HCT116 (cell line): ENCODE results near the gene HERC6. TPM values are rescaled to one million over a fixed set of nuclear protein-coding genes. Genes with fewer than 3 reads are reported as not detected.
"Not testable (repeated sequence)": the region's sequence is repeated elsewhere in the genome, so short reads cannot be mapped to it uniquely, and the experiment has no call there.

Source experiments
- ATAC-seq: fragments of 200-7000 bp; cut with Tn5 transposase; 2 replicates; pipeline ENCODE4 v1.9.1; 2020; ENCODE audit warnings: mild to moderate bottlenecking, moderate library complexity
- BruUV-seq: library from RNA; stranded (reverse); fragments of 400-500 nt; replicated peaks from 2 replicates; lab custom pipeline; 2021; lab: Mats Ljungman, UMichigan
- CTCF ChIA-PET: fragments of 300-600 bp; sonication (Branson Sonifier 250); formaldehyde crosslinking; loops from one replicate; lab custom pipeline; 2021; ENCODE audit warnings: antibody characterized with exemption; lab: Charles Lee
- POLR2A ChIA-PET: fragments of 300-600, 350-600 bp; sonication (Branson Sonifier 250); formaldehyde crosslinking; loops from one replicate; lab custom pipeline; 2021; ENCODE audit warnings: antibody characterized with exemption; lab: Charles Lee
- RAD21 ChIA-PET, 2 experiments: fragments of 300-600 bp; sonication (Branson Sonifier 250); formaldehyde crosslinking; loops; one replicate each; lab custom pipeline; 2023; ENCODE audit warnings: low total read pairs in 2 of 2; ENCODE audit not compliant: uncharacterized antibody in 2 of 2, unreplicated experiment in 2 of 2, low non-redundant PET in 1 of 2; lab: Charles Lee
- DNase-seq: peaks from one replicate; pipeline ENCODE4 v3.0.0-alpha.2; 2010; ENCODE audit warnings: low read depth, low spot score
- H2AFZ ChIP-seq: fragments of 200-600 bp; shearing (Covaris generic), sonication (generic); 2 replicates; pipeline ENCODE4 v1.6.1; 2017; ENCODE audit warnings: low read depth, mixed run types, mixed read lengths, antibody characterized with exemption, low read length; ENCODE audit not compliant: poor library complexity, severe bottlenecking
- H3K27ac ChIP-seq: 2 replicates; pipeline ENCODE4 v1.5.1; 2012; ENCODE audit warnings: low read depth, low read length
- H3K27me3 ChIP-seq: fragments of 200-600 bp; sonication (generic); 2 replicates; pipeline ENCODE4 v1.6.1; 2016; ENCODE audit warnings: mixed run types, low read length, mixed read lengths; ENCODE audit not compliant: insufficient read depth
- H3K36me3 ChIP-seq, 2 experiments: fragments of 200-500 bp in 1 of 2; fragments of 200-600 bp in 1 of 2; sonication (Bioruptor generic) in 1 of 2; sonication (generic) in 1 of 2; 2 replicates each; pipeline versions ENCODE4 v1.5.1 to v1.6.1; 2014 to 2016; ENCODE audit warnings: low read length in 2 of 2, inconsistent platforms in 1 of 2, mixed read lengths in 1 of 2, mixed run types in 1 of 2; ENCODE audit not compliant: insufficient read depth in 2 of 2, control insufficient read depth in 1 of 2
- H3K4me1 ChIP-seq, 2 experiments: fragments of 200-600 bp in 1 of 2; sonication (generic) in 1 of 2; 2 replicates each; pipeline versions ENCODE4 v1.5.1 to v1.6.1; 2012 to 2017; ENCODE audit warnings: low read length in 2 of 2, inconsistent platforms in 1 of 2, mild to moderate bottlenecking in 1 of 2, mixed read lengths in 1 of 2, mixed run types in 1 of 2, moderate library complexity in 1 of 2; ENCODE audit not compliant: insufficient read depth in 2 of 2, control insufficient read depth in 1 of 2
- H3K4me2 ChIP-seq: fragments of 200-600 bp; sonication (generic); 2 replicates; pipeline ENCODE4 v1.6.1; 2017; ENCODE audit warnings: mixed run types, low read length, mixed read lengths
- H3K4me3 ChIP-seq, 2 experiments: fragments of 200-600 bp in 1 of 2; sonication (generic) in 1 of 2; replicated peaks in 1 of 2; 2 replicates each; pipeline ENCODE4 v1.5.1; 2011 to 2016; ENCODE audit warnings: low read length in 2 of 2, control low read depth in 1 of 2, low read depth in 1 of 2, mild to moderate bottlenecking in 1 of 2, mixed read lengths in 1 of 2, mixed run types in 1 of 2
- H3K79me2 ChIP-seq: fragments of 200-600 bp; sonication (generic); 2 replicates; pipeline ENCODE4 v1.6.1; 2017; ENCODE audit warnings: mild to moderate bottlenecking, mixed run types, low read length, moderate library complexity, mixed read lengths; ENCODE audit not compliant: insufficient read depth
- H3K9ac ChIP-seq: fragments of 200-600 bp; sonication (generic); 2 replicates; pipeline ENCODE4 v1.6.1; 2016; ENCODE audit warnings: low read length, mixed read lengths
- H3K9me2 ChIP-seq: fragments of 200-600 bp; sonication (generic), shearing (Covaris generic); 2 replicates; pipeline ENCODE4 v1.6.1; 2017; ENCODE audit warnings: mixed run types, mild to moderate bottlenecking, moderate library complexity; ENCODE audit not compliant: insufficient read depth
- H3K9me3 ChIP-seq, 2 experiments: fragments of 200-500 bp in 1 of 2; fragments of 200-600 bp in 1 of 2; sonication (Bioruptor generic) in 1 of 2; sonication (generic) in 1 of 2; 2 replicates each; pipeline ENCODE4 v1.6.1; 2014 to 2017; ENCODE audit warnings: low read length in 2 of 2, mixed read lengths in 2 of 2, inconsistent platforms in 1 of 2, low read depth in 1 of 2, mild to moderate bottlenecking in 1 of 2, mixed run types in 1 of 2, moderate library complexity in 1 of 2; ENCODE audit not compliant: control insufficient read depth in 1 of 2, insufficient read depth in 1 of 2
- H4K20me1 ChIP-seq: fragments of 200-600 bp; sonication (generic), shearing (Covaris generic); 2 replicates; pipeline ENCODE4 v1.6.1; 2017; ENCODE audit warnings: mixed run types, mild to moderate bottlenecking, moderate library complexity; ENCODE audit not compliant: insufficient read depth
- CBX3 ChIP-seq: IDR thresholded peaks from 2 replicates; pipeline ENCODE4 v1.6.1; 2012; ENCODE audit warnings: low read depth
- ELF1 ChIP-seq: IDR thresholded peaks from 2 replicates; pipeline ENCODE4 v1.6.1; 2012; ENCODE audit warnings: low read depth, borderline replicate concordance
- EZH2 ChIP-seq: fragments of 200-600 bp; sonication (generic); IDR thresholded peaks from 2 replicates; pipeline ENCODE4 v1.6.1; 2017; ENCODE audit warnings: antibody characterized with exemption, mixed run types
- FOSL1 ChIP-seq: IDR thresholded peaks from 2 replicates; pipeline ENCODE4 v1.6.1; 2012; ENCODE audit warnings: low read depth
- POLR2A ChIP-seq: IDR thresholded peaks from 2 replicates; pipeline ENCODE4 v1.7.0; 2011; ENCODE audit warnings: borderline replicate concordance; ENCODE audit not compliant: insufficient read depth, insufficient read length; ENCODE audit errors: extremely low read depth
- POLR2AphosphoS5 ChIP-seq: IDR thresholded peaks from 2 replicates; pipeline ENCODE4 v1.6.1; 2011; ENCODE audit warnings: mild to moderate bottlenecking, low read depth, low read length, moderate library complexity
- SIN3A ChIP-seq: IDR thresholded peaks from 2 replicates; pipeline ENCODE4 v1.6.1; 2012; ENCODE audit warnings: low read depth
- SP1 ChIP-seq: IDR thresholded peaks from 2 replicates; pipeline ENCODE4 v1.6.1; 2012; ENCODE audit warnings: low read depth
- SRF ChIP-seq: IDR thresholded peaks from 2 replicates; pipeline ENCODE4 v1.6.1; 2012; ENCODE audit warnings: low read depth
- YY1 ChIP-seq: IDR thresholded peaks from 2 replicates; pipeline ENCODE4 v1.6.1; 2011; ENCODE audit warnings: low read length, low read depth, moderate library complexity, mild to moderate bottlenecking; ENCODE audit not compliant: insufficient replicate concordance; ENCODE audit errors: extremely low read depth
- ZBTB33 ChIP-seq: IDR thresholded peaks from 2 replicates; pipeline ENCODE4 v1.6.1; 2011; ENCODE audit warnings: mild to moderate bottlenecking, low read length, moderate library complexity; ENCODE audit not compliant: insufficient replicate concordance; ENCODE audit errors: extremely low read depth
- ZFX ChIP-seq: fragments of 450-650 bp; IDR thresholded peaks from 2 replicates; pipeline ENCODE4 v1.6.1; 2017
- ZNF274 ChIP-seq: fragments of 200-500 bp; sonication (Bioruptor generic); IDR thresholded peaks from 2 replicates; pipeline ENCODE4 v1.6.1; 2014; ENCODE audit warnings: mild to moderate bottlenecking, low read depth, low read length, inconsistent platforms
- intact Hi-C: fragments of 100-400 bp; cut with micrococcal nuclease; formaldehyde crosslinking; loops from 2 replicates; pipeline ENCODE4 v1.10.0; 2022
- total RNA-seq: library from RNA; stranded (reverse); gene quantifications from one replicate; pipeline ENCODE4 v1.2.1, GENCODE V29; 2021; ENCODE audit not compliant: unreplicated experiment
- TF ChIP-seq, protein P1 (sequence below): IDR thresholded peaks from 2 replicates; pipeline ENCODE4 v1.6.1; 2012

HERC6 gene
- total RNA-seq, 1 experiment from 2014 or later: 4.9 TPM

- Histone ChIP-seq H3K4me1 (no peaks in the 10 kb centered on the region), H3K36me3 (no peaks in the 10 kb centered on the region), H3K27ac (no peak overlapping the region), H3K79me2 (no peaks in the 10 kb centered on the region), H4K20me1 (no peaks in the 10 kb centered on the region), H3K9ac (no peak overlapping the region), H3K9me3 (no peaks in the 10 kb centered on the region), H3K27me3 (no peaks in the 10 kb centered on the region), H2AFZ (no peak overlapping the region), H3K9me2 (no peaks in the 10 kb centered on the region), H3K4me2 (no peak overlapping the region), H3K4me3 (no peak overlapping the region)
- POLR2A ChIA-PET: interaction anchor here (1.0 kb wide), 1 partner anchor 10 kb away, joined by 3 read pairs; the partner anchor contains the start of gene HERC5
- intact Hi-C loops: no loop called here
- ATAC-seq (no peak), DNase-seq (no peak)
- RAD21 ChIA-PET: interaction anchor here in 1 of 2 experiments (1.0 kb wide), 1 partner anchor 68 kb away, joined by 3 read pairs; no protein-coding TSS in a partner anchor
- CTCF ChIA-PET: interaction anchor here (3.0 kb wide), 1 partner anchor 9 kb away, joined by 12 read pairs; the partner anchor contains the start of gene HERC5
- TF ChIP-seq ZNF274 (no peak), SIN3A (no peak), FOSL1 (no peak), SRF (no peak), POLR2A (no peak), SP1 (no peak), YY1 (no peak), ELF1 (no peak), CBX3 (no peak), ZFX (no peak), EZH2 (no peak), ZBTB33 (no peak), POLR2AphosphoS5 (no peak)
- TF ChIP-seq, protein P1, sequence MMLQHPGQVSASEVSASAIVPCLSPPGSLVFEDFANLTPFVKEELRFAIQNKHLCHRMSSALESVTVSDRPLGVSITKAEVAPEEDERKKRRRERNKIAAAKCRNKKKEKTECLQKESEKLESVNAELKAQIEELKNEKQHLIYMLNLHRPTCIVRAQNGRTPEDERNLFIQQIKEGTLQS: no peak
- BruUV-seq: no TSS peak
Observed at GRCh38 chr4:88447371-88448095, 68.9 kb downstream of the HERC6 start.

GRCh38 chr4:88448211-88448765 lies 69.6 kb downstream of the HERC6 start:
- DNase-seq, H3K79me2 ChIP-seq, ATAC-seq, H3K4me1 ChIP-seq, H4K20me1 ChIP-seq, H3K9me2 ChIP-seq, H2AFZ ChIP-seq, intact Hi-C loops, H3K27me3 ChIP-seq, H3K36me3 ChIP-seq, POLR2A ChIA-PET, BruUV-seq, H3K9ac ChIP-seq, H3K4me2 ChIP-seq, H3K27ac ChIP-seq, H3K4me3 ChIP-seq, H3K9me3 ChIP-seq: not testable (repeated sequence)
- RAD21 ChIA-PET: interaction anchor here in 1 of 2 experiments (1.0 kb wide), 1 partner anchor 67 kb away, joined by 3 read pairs; no protein-coding TSS in a partner anchor
- CTCF ChIA-PET: interaction anchor here (3.0 kb wide), 1 partner anchor 8 kb away, joined by 12 read pairs; the partner anchor contains the start of gene HERC5
